HEK293T (cell line): ENCODE data around the gene B4GALT2.

Experiments used
- FOXA1 ChIP-seq: fragments of 450-650 bp; IDR thresholded peaks from 2 replicates; pipeline ENCODE4 v1.6.1; 2016; ENCODE audit warnings: mild to moderate bottlenecking
- FOXK2 ChIP-seq: fragments of 450-650 bp; IDR thresholded peaks from 2 replicates; pipeline ENCODE4 v1.6.1; 2016; ENCODE audit warnings: mild to moderate bottlenecking
- FOXM1 ChIP-seq: fragments of 450-650 bp; IDR thresholded peaks from 2 replicates; pipeline ENCODE4 v1.6.1; 2017; ENCODE audit warnings: mild to moderate bottlenecking, borderline replicate concordance
- PKNOX1 ChIP-seq: fragments of 450-650 bp; IDR thresholded peaks from 2 replicates; pipeline ENCODE4 v1.6.1; 2016
- SP1 ChIP-seq: fragments of 450-650 bp; IDR thresholded peaks from 2 replicates; pipeline ENCODE4 v1.6.1; 2017
- SUZ12 ChIP-seq: fragments of 450-650 bp; IDR thresholded peaks from 2 replicates; pipeline ENCODE4 v1.6.1; 2016; ENCODE audit warnings: mild to moderate bottlenecking
- TARDBP ChIP-seq: fragments of 450-650 bp; IDR thresholded peaks from 2 replicates; pipeline ENCODE4 v1.6.1; 2016
- ZNF384 ChIP-seq: fragments of 450-650 bp; IDR thresholded peaks from 2 replicates; pipeline ENCODE4 v1.6.1; 2016

- TF ChIP-seq SUZ12: no peak
- no peak for TF ChIP-seq SP1
- no peak for TF ChIP-seq TARDBP
- no peak for TF ChIP-seq FOXM1
- no peak for TF ChIP-seq FOXA1
- no peak for TF ChIP-seq ZNF384
- no peak for TF ChIP-seq PKNOX1
- TF ChIP-seq FOXK2: no peak
Measured at GRCh38 chr1:44010935-44011471, 32.0 kb downstream of the B4GALT2 start.
